Jurkat, Clone E6-1 (cell line): ENCODE results near the gene PPP2R2C.

Experiments used
- DNase-seq: peaks from one replicate; pipeline ENCODE4 v3.0.0-alpha.2; 2011; ENCODE audit warnings: low read depth, low spot score
- H3K4me3 ChIP-seq: 2 replicates; pipeline ENCODE4 v1.5.1; 2011; ENCODE audit warnings: mild to moderate bottlenecking, low read length, control low read depth, moderate library complexity

Gene PPP2R2C

GRCh38 chr4:6471307-6472007, 957 bp downstream of the PPP2R2C start:
- DNase-seq = no peak
- H3K4me3 ChIP-seq = no peak overlapping the region

GRCh38 chr4:6470502-6471306, 1.7 kb downstream of the PPP2R2C start:
- DNase-seq = no peak
- peak overlapping the region; percentile 7; the same call in 1 of the 2 replicates for H3K4me3 ChIP-seq

- no peak overlapping the region for H3K4me3 ChIP-seq
- DNase-seq = no peak
Observed at GRCh38 chr4:6469898-6470501, 2.4 kb downstream of the PPP2R2C start.

GRCh38 chr4:6469144-6469543, 3.3 kb downstream of the PPP2R2C start:
- no peak overlapping the region for H3K4me3 ChIP-seq
- no peak for DNase-seq

- DNase-seq = no peak
- H3K4me3 ChIP-seq = no peak overlapping the region
Observed at GRCh38 chr4:6468376-6468775, 4.0 kb downstream of the PPP2R2C start.

- no peak for DNase-seq
Observed at GRCh38 chr4:6467600-6467999, 4.8 kb downstream of the PPP2R2C start.

GRCh38 chr4:6466756-6467381, 5.5 kb downstream of the PPP2R2C start:
- no peak overlapping the region for H3K4me3 ChIP-seq
- DNase-seq = no peak

More at GRCh38 chr4:6467600-6467999, 4.8 kb downstream of the PPP2R2C start:
- no peak overlapping the region for H3K4me3 ChIP-seq

GRCh38 chr4:6465955-6466354, 6.5 kb downstream of the PPP2R2C start:
- no peak overlapping the region for H3K4me3 ChIP-seq
- DNase-seq = no peak

- no peak overlapping the region for H3K4me3 ChIP-seq
- DNase-seq = peak; percentile 6
Observed at GRCh38 chr4:6464842-6465588, 7.4 kb downstream of the PPP2R2C start.

- no peak for DNase-seq
- no peak overlapping the region for H3K4me3 ChIP-seq
Observed at GRCh38 chr4:6463311-6464289, 8.8 kb downstream of the PPP2R2C start.

- no peak for DNase-seq
- H3K4me3 ChIP-seq = no peak overlapping the region
Observed at GRCh38 chr4:6461301-6462165, 10.9 kb downstream of the PPP2R2C start.

GRCh38 chr4:6460876-6461275, 11.5 kb downstream of the PPP2R2C start:
- DNase-seq = no peak

GRCh38 chr4:6458528-6458927, 13.9 kb downstream of the PPP2R2C start:
- no peak overlapping the region for H3K4me3 ChIP-seq
- DNase-seq = no peak

More at GRCh38 chr4:6460876-6461275, 11.5 kb downstream of the PPP2R2C start:
- no peak overlapping the region for H3K4me3 ChIP-seq

- no peak for DNase-seq
- H3K4me3 ChIP-seq = no peak overlapping the region
Observed at GRCh38 chr4:6456450-6456849, 16.0 kb downstream of the PPP2R2C start.

- DNase-seq = no peak
- no peak overlapping the region for H3K4me3 ChIP-seq
Observed at GRCh38 chr4:6454112-6454910, 18.1 kb downstream of the PPP2R2C start.

- no peak overlapping the region for H3K4me3 ChIP-seq
- DNase-seq = no peak
Observed at GRCh38 chr4:6453688-6453990, 18.8 kb downstream of the PPP2R2C start.
